Cerebellar nuclear complex (tissue), 1 donor: ENCODE measurements around the gene SEMA3E.

Experiments
- DNase-seq, 2 experiments: peaks; one replicate each; lab custom pipeline; 2025; lab: John Stamatoyannopoulos, UW

The SEMA3E gene

DNA sequence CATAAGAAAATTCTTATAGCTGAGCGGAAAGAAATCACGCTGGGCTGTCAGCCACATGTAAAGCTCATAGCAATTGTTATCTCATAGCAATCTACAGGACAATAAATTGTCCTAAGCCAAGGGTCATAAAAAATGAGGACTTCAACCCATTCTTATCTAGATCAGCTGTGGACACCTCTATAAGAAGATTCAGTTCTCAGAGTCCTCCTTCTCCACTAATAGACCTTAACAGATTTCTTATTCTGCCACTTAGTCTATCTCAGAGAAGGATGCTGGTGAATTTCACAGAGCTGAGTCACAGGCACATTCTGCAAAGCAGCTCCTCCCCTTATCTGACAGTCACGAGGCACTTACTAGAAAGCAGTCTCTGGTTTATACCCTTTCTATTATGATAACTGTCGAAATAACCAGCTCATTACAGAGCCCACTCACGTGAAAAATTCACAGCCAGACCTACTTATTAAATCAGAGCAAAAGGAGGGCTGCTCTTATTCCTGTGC is 300.9 kb downstream of the SEMA3E start:
- no peak for DNase-seq

DNA sequence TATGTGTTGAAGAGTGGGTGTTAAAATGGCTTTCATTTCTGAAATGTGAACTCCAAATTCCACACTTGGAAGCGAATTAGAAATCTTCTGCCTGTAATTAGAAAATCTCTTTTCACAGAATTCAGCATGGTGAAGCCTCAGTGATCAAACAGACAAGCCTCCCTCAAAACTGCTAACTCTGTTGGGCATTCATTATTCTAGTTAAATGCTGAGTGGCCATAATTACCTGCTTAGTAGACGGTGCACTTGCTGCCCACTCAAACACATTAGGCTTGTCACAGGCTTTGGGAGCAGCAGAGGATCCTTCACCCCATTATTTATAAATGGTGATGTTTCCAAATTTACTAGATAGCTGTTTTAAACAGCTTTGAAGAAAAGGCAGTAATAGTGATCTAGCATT is 309.0 kb downstream of the SEMA3E start:
- no peak for DNase-seq

DNA sequence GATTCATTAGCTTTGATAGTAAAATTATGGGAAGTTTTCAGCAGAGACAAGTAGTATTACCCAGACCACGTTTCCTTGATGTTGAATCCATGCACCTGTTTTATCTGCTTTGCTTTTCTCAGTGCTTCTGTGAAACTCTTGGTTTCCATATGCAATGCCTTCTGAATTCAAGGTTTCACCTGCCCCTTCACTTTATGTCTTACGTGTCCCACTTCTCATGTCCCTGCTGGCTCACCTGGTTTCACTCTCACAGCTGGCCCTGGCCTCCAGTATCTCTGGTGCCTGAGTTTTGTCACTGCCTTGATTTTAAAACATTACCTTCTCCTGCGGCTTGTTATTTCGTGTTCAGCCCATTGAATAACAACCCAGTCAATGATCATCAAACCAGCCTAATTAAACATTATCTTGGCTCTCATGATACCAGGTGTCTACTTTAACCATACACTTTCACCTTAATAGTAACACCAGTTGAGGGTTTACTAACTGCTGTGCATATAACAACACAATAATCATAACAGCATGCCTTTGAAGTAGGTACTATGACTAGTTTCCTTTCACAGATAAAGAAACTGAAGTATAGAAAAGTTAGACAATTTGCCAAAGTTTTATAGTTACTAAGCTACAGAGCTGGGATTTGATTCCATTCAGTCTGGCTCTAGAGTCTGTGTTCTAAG is 310.5 kb downstream of the SEMA3E start:
- DNase-seq, result no peak

DNA sequence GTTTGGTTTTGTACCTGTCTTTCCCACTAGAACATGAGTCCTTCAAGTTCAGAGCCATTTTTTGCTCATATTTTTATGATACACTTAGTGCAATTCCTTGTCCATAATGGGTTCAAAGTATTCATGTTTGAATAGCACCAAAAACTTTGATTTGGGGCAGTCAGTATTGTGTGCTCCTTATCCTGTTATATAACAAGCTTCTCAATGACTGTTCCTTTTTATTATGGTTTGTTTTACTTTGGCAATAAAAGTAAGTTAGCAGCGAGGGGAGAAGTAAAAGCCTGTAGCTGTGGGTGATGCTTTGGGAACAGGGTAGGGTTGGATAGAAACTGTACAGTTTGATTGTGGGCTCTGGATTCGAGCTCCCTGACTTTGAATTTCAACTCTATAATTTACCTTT is 311.9 kb downstream of the SEMA3E start:
- no peak for DNase-seq

DNA sequence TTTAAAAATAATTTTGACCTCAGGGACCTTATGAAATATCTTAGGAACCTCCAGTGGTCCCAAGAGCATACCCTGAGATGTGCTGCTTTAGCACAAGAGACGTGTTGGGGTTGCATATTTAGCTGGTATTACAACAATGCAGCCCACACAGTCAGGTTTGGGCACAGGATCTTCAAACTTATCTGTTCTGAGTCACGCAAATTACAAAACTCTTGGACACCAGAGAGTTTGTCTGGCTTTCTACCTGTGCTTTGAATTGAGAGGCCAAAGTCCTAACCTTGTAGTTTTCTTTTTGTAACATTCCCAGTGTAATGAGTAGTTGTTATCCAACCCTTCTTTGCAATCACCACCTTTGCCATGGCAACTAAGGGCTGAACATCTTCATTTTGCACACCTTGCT is 322.7 kb downstream of the SEMA3E start:
- DNase-seq, result no peak

DNA sequence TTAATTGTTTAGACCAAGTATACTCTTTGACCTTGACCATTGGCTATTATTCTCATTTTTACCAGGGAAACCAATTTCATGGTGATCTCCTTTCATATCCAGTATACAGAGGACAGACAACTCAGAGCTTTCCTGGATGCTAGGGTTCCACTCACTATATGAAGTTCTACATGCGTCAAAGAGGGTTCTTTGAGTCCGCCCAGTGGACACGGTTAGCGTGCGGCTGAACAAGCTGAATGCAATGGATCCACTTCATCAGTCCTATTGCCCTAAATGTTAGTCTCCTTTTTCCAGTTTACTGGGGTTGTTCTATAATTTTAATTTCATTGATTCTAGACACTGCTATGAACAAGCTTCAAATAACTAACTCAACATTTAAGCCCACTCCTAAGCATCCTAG is 323.9 kb downstream of the SEMA3E start:
- no peak for DNase-seq

DNA sequence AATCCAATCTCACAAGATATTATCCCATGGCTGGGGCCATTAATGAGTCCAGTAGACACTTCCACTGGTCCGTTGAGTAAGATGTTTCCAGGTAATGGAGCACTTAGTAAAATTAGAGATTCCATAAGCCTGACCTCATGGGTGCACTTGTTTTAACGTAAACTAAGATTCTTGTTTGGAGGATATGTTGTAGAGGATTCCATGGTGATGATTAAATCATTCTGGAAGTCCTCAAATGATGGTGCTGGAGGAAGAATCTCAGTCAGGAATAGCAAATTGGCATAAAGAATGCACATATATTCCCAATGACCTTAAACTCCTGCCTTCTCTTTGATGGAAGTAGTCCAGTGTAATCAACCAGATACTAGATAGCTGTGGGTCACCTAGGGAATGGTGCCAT is 324.3 kb downstream of the SEMA3E start:
- no peak for DNase-seq

DNA sequence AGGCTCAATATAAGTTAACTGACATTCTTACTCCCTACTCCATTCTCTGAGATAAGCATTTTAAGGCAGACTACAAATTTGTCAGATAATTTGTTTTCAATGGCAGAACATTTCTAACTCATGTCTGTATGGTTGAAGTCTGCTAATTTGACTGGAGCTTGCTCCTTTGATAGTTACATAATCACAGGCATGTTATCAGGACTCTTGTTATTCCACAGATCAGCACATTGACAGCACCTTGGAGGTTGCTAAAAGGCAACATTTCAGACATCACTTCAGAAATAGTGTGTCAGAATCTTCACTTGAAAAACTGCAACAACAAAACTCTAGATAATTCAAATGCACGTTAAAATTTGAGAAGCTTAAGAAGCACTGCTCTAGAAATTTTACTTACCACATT is 327.9 kb downstream of the SEMA3E start:
- DNase-seq, result no peak

DNA sequence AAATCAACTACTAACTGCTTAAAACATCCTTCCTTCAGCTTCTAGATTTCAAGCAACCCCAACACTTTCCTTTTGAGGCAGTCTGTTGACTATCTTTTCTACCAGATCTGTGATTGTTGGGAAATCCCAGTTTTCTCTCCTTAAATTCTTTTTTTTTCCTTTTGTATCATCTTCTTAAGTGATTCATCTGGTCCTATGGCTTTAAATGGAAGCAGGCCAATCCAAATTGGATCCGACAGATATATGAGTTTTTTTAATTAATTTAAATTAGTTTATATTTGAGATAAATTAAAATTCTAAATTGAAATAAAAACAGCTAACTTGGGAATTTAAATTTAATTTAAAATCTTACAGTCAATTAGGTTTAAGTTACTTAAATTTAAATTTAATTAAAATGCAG is 335.0 kb downstream of the SEMA3E start:
- DNase-seq, result no peak
